Esophagus muscularis mucosa (tissue), 4 donors: ENCODE results near the gene ZRANB3. TPM values are rescaled to one million over a fixed set of nuclear protein-coding genes. Genes with fewer than 3 reads are reported as not detected.

Experiments
- DNase-seq: peaks from one replicate; pipeline ENCODE4 v3.0.0-alpha.2; 2017; ENCODE audit errors: extremely low spot score
- H3K27ac ChIP-seq, 4 donors: fragments of 200-600 bp; sonication (generic); replicated peaks in 1 of 4; 1 replicate in 3 of 4; 2 replicates in 1 of 4; pipeline ENCODE4 v1.5.1; 2016 to 2019; ENCODE audit warnings: mild to moderate bottlenecking in 1 of 4
- H3K27me3 ChIP-seq, 4 donors: fragments of 200-600 bp; sonication (generic); one replicate each; pipeline versions ENCODE4 v1.5.1 to v1.6.0; 2016 to 2019
- H3K36me3 ChIP-seq, 4 donors: fragments of 200-600 bp; sonication (generic); one replicate each; pipeline ENCODE4 v1.5.1; 2016 to 2019
- H3K4me1 ChIP-seq, 4 donors: fragments of 200-600 bp; sonication (generic); one replicate each; pipeline ENCODE4 v1.5.1; 2016 to 2019
- H3K4me3 ChIP-seq, 4 donors: fragments of 200-600 bp; sonication (generic); 1 replicate in 2 of 4; 2 replicates in 2 of 4; pipeline ENCODE4 v1.5.1; 2016 to 2019; ENCODE audit warnings: mild to moderate bottlenecking in 4 of 4, moderate library complexity in 1 of 4
- H3K9me3 ChIP-seq, 4 donors: fragments of 200-600 bp; sonication (generic); 1 replicate in 3 of 4; 2 replicates in 1 of 4; pipeline ENCODE4 v1.5.1; 2016 to 2019
- CTCF ChIP-seq, 3 experiments: fragments of 200-600 bp in 2 of 3; fragments of 450-650 bp in 1 of 3; sonication (generic) in 2 of 3; IDR thresholded peaks; one replicate each; pipeline ENCODE4 v1.5.1; 2017 to 2019; ENCODE audit warnings: antibody characterized with exemption in 3 of 3, mild to moderate bottlenecking in 2 of 3, moderate library complexity in 1 of 3
- EP300 ChIP-seq: sonication (generic); formaldehyde crosslinking; IDR thresholded peaks from one replicate; pipeline ENCODE4 v1.6.1; 2017; ENCODE audit warnings: antibody characterized with exemption
- POLR2A ChIP-seq: fragments of 450-650 bp; IDR thresholded peaks from one replicate; pipeline ENCODE4 v1.6.1; 2017; ENCODE audit warnings: antibody characterized with exemption, moderate library complexity, mild to moderate bottlenecking, low read depth
- POLR2AphosphoS5 ChIP-seq, 2 donors: sonication (generic); formaldehyde crosslinking; IDR thresholded peaks; one replicate each; pipeline ENCODE4 v1.6.1; 2017; ENCODE audit warnings: antibody characterized with exemption in 2 of 2
- WGBS: methylation state at CpG from one replicate; pipeline ENCODE4 v1.1.5; 2018; 5-methylcytosine and 5-hydroxymethylcytosine counted together
- intact Hi-C: fragments of 100-400 bp; cut with DNase I; formaldehyde crosslinking; loops from one replicate; pipeline ENCODE4 v1.15.1; 2023
- total RNA-seq, 4 donors: library from RNA; depleted of rRNA; stranded (reverse); fragments of >200 nt; gene quantifications; one replicate each; pipeline versions ENCODE4 v1.1.0 to v1.2.1, GENCODE V29; 2016

The ZRANB3 gene
- total RNA-seq, 4 donors from 2014 or later, result 1.8 to 4.6 (median 2.9) TPM

GRCh38 chr2:135265960-135266490 lies 265.0 kb downstream of the ZRANB3 start:
- intact Hi-C loops, result no loop called here

GRCh38 chr2:135259123-135259522 lies 271.9 kb downstream of the ZRANB3 start:
- WGBS, result 87% methylated on average over 6 of the region's 6 CpGs

More at GRCh38 chr2:135265960-135266490, 265.0 kb downstream of the ZRANB3 start:
- no peak for DNase-seq
- 86% methylated on average over 6 of the region's 6 CpGs for WGBS
- Histone ChIP-seq H3K36me3 (peaks cover 0 to 3% (median 0%) of the 10 kb centered on the region in 4 donors), H3K4me1 (no peaks in the 10 kb centered on the region), H3K27me3 (no peaks in the 10 kb centered on the region), H3K9me3 (no peaks in the 10 kb centered on the region), H3K4me3 (no peak overlapping the region), H3K27ac (no peak overlapping the region)
- TF ChIP-seq CTCF (IDR thresholded peaks at IDR 0.05), result no peak
- no peak for TF ChIP-seq EP300
- TF ChIP-seq POLR2A, result no peak
- no peak for TF ChIP-seq POLR2AphosphoS5 (IDR thresholded peaks at IDR 0.05)

GRCh38 chr2:135258193-135258592 lies 272.8 kb downstream of the ZRANB3 start:
- WGBS, result 87% methylated on average over 4 of the region's 4 CpGs
- Histone ChIP-seq H3K36me3 (no peaks in the 10 kb centered on the region), H3K27ac (no peak overlapping the region), H3K4me1 (no peaks in the 10 kb centered on the region), H3K4me3 (no peak overlapping the region), H3K9me3 (no peaks in the 10 kb centered on the region), H3K27me3 (no peaks in the 10 kb centered on the region)
- intact Hi-C loops, result no loop called here
- DNase-seq, result peak; percentile 34
- no peak for TF ChIP-seq CTCF (IDR thresholded peaks at IDR 0.05)
- TF ChIP-seq EP300, result no peak
- TF ChIP-seq POLR2A, result no peak

More at GRCh38 chr2:135259123-135259522, 271.9 kb downstream of the ZRANB3 start:
- intact Hi-C loops, result no loop called here
- H3K9me3 ChIP-seq, result no peaks in the 10 kb centered on the region
- TF ChIP-seq POLR2A (no peak), CTCF (IDR thresholded peaks at IDR 0.05) (no peak), EP300 (no peak), POLR2AphosphoS5 (IDR thresholded peaks at IDR 0.05) (no peak)
- H3K27ac ChIP-seq, result no peak overlapping the region
- no peaks in the 10 kb centered on the region for H3K27me3 ChIP-seq
- no peaks in the 10 kb centered on the region for H3K36me3 ChIP-seq
- no peaks in the 10 kb centered on the region for H3K4me1 ChIP-seq
- DNase-seq, result peak; percentile 4
- no peak overlapping the region for H3K4me3 ChIP-seq

- intact Hi-C loops, result no loop called here
- H3K9me3 ChIP-seq, result no peaks in the 10 kb centered on the region
- 75% methylated on average over 2 of the region's 2 CpGs for WGBS
- no peak overlapping the region for H3K27ac ChIP-seq
- DNase-seq, result peak; percentile 80
- no peaks in the 10 kb centered on the region for H3K36me3 ChIP-seq
- no peak overlapping the region for H3K4me3 ChIP-seq
- TF ChIP-seq EP300 (no peak), POLR2A (no peak), POLR2AphosphoS5 (IDR thresholded peaks at IDR 0.05) (no peak), CTCF (IDR thresholded peaks at IDR 0.05) (no peak)
- no peaks in the 10 kb centered on the region for H3K4me1 ChIP-seq
- H3K27me3 ChIP-seq, result no peaks in the 10 kb centered on the region
Observed at GRCh38 chr2:135257383-135258090, 273.5 kb downstream of the ZRANB3 start.
